GM19463 (cell line): ENCODE measurements around the gene CXADR.
"Not testable (repeated sequence)": the region's sequence is repeated elsewhere in the genome, so short reads cannot be mapped to it uniquely, and the experiment has no call there.

ENCODE experiments used
- ATAC-seq: cut with Tn5 transposase; IDR thresholded peaks from one replicate; pipeline ENCODE4 v1.9.1; 2021; ENCODE audit warnings: mild to moderate bottlenecking, moderate library complexity; ENCODE audit not compliant: unreplicated experiment

CXADR gene

GRCh38 chr21:17512253-17513213 lies at the start of gene CXADR:
CXADR (plus strand) TSS chr21:17513043; CDS start chr21:17513130, 87 bp downstream.
- peak; percentile 86 for ATAC-seq

GRCh38 chr21:17466166-17466565 lies 46.7 kb upstream of the CXADR start:
- ATAC-seq, result no peak

GRCh38 chr21:17467392-17467791 lies 45.5 kb upstream of the CXADR start:
- ATAC-seq, result no peak

- ATAC-seq, result no peak
These were observed 45.0 kb upstream of the CXADR start for GRCh38 chr21:17467829-17468228.

- ATAC-seq, result no peak
These were observed 44.1 kb upstream of the CXADR start for GRCh38 chr21:17468698-17469097.

GRCh38 chr21:17469727-17470126 lies 43.1 kb upstream of the CXADR start:
- no peak for ATAC-seq

GRCh38 chr21:17472182-17472581 lies 40.7 kb upstream of the CXADR start:
- no peak for ATAC-seq

- no peak for ATAC-seq
These were observed 40.1 kb upstream of the CXADR start for GRCh38 chr21:17472592-17473271.

GRCh38 chr21:17476006-17476405 lies 36.8 kb upstream of the CXADR start:
- ATAC-seq, result peak; percentile 63

- ATAC-seq, result not testable (repeated sequence)
These were observed 34.7 kb upstream of the CXADR start for GRCh38 chr21:17478156-17478555.

GRCh38 chr21:17479606-17480005 lies 33.2 kb upstream of the CXADR start:
- no peak for ATAC-seq

GRCh38 chr21:17482928-17483327 lies 29.9 kb upstream of the CXADR start:
- ATAC-seq, result no peak

- ATAC-seq, result peak; percentile 39
These were observed 24.2 kb upstream of the CXADR start for GRCh38 chr21:17488620-17489019.

- ATAC-seq, result not testable (repeated sequence)
These were observed 23.3 kb upstream of the CXADR start for GRCh38 chr21:17489565-17489964.

GRCh38 chr21:17491716-17492414 lies 21.0 kb upstream of the CXADR start:
- no peak for ATAC-seq

GRCh38 chr21:17492415-17493168 lies 20.3 kb upstream of the CXADR start:
- no peak for ATAC-seq

GRCh38 chr21:17494051-17494450 lies 18.8 kb upstream of the CXADR start:
- no peak for ATAC-seq

GRCh38 chr21:17495680-17496079 lies 17.2 kb upstream of the CXADR start:
- ATAC-seq, result no peak

GRCh38 chr21:17497316-17497715 lies 15.5 kb upstream of the CXADR start:
- ATAC-seq, result no peak

- ATAC-seq, result no peak
These were observed 14.3 kb upstream of the CXADR start for GRCh38 chr21:17498586-17498985.
